Gastrocnemius medialis (tissue), 4 donors: ENCODE measurements around the gene ATP6V1F. TPM values are rescaled to one million over a fixed set of nuclear protein-coding genes. Genes with fewer than 3 reads are reported as not detected.

Experiments
- ATAC-seq, 2 donors: fragments of 150-250 bp; one replicate each; pipeline ENCODE4 v1.9.1; 2016
- DNase-seq, 2 donors: peaks; one replicate each; pipeline ENCODE4 v3.0.0-alpha.2; 2019
- H3K27ac ChIP-seq, 4 donors: fragments of 200-600 bp; sonication (generic); 1 replicate in 1 of 4; 2 replicates in 3 of 4; pipeline ENCODE4 v1.5.1; 2016 to 2018; ENCODE audit warnings: mild to moderate bottlenecking in 2 of 4, moderate library complexity in 1 of 4
- H3K27me3 ChIP-seq, 3 donors: fragments of 200-600 bp; sonication (generic) in 2 of 3; 1 replicate in 1 of 3; 2 replicates in 2 of 3; pipeline versions ENCODE4 v1.5.1 to v1.6.0; 2016 to 2019; ENCODE audit warnings: mild to moderate bottlenecking in 1 of 3, moderate library complexity in 1 of 3
- H3K36me3 ChIP-seq, 2 donors: fragments of 200-600 bp; sonication (generic) in 1 of 2; one replicate each; pipeline ENCODE4 v1.5.1; 2017 to 2018
- H3K4me1 ChIP-seq, 2 donors: fragments of 200-600 bp; sonication (generic) in 1 of 2; one replicate each; pipeline ENCODE4 v1.5.1; 2016 to 2017; ENCODE audit warnings: mild to moderate bottlenecking in 2 of 2
- H3K4me3 ChIP-seq, 4 donors: fragments of 200-600 bp; sonication (generic) in 3 of 4; 1 replicate in 1 of 4; 2 replicates in 3 of 4; pipeline ENCODE4 v1.5.1; 2016 to 2019; ENCODE audit warnings: mild to moderate bottlenecking in 2 of 4
- H3K9me3 ChIP-seq, 3 donors: fragments of 200-600 bp; sonication (generic) in 2 of 3; 1 replicate in 1 of 3; 2 replicates in 2 of 3; pipeline ENCODE4 v1.5.1; 2016 to 2019
- CTCF ChIP-seq, 5 experiments: fragments of 450-650 bp in 3 of 5; fragments of 200-600 bp in 2 of 5; sonication (generic) in 2 of 5; IDR thresholded peaks in 4 of 5; conservative IDR thresholded peaks in 1 of 5; 1 replicate in 4 of 5; 2 replicates in 1 of 5; pipeline ENCODE4 v1.5.1; 2016 to 2019; ENCODE audit warnings: antibody characterized with exemption in 5 of 5, mild to moderate bottlenecking in 3 of 5, moderate library complexity in 3 of 5
- POLR2A ChIP-seq, 2 donors: fragments of 450-650 bp; IDR thresholded peaks; one replicate each; pipeline ENCODE4 v1.6.1; 2017; ENCODE audit warnings: antibody characterized with exemption in 2 of 2, mild to moderate bottlenecking in 2 of 2, moderate library complexity in 2 of 2
- in situ Hi-C, 4 donors: fragments of 200-750 bp; cut with MboI; loops; one replicate each; pipeline versions ENCODE4 v1.15.0 to v1.8.0; 2017; ENCODE audit warnings: low sequenced_read_pairs in 4 of 4
- intact Hi-C: fragments of 100-400 bp; cut with DNase I; formaldehyde crosslinking; loops from one replicate; pipeline ENCODE4 v1.15.1; 2023; ENCODE audit warnings: low total_unique reads
- total RNA-seq, 4 donors: library from RNA; depleted of rRNA; stranded (reverse); fragments of >200 nt; gene quantifications; one replicate each; pipeline versions ENCODE4 v1.1.0 to v1.2.3, GENCODE V29; 2016

ATP6V1F gene
- total RNA-seq, 4 donors from 2014 or later: 79.3 to 99.2 (median 82.3) TPM

- no peak overlapping the region for H3K4me3 ChIP-seq
- intact Hi-C loops: no loop called here
- H3K36me3 ChIP-seq: peaks cover 0 to 97% of the 10 kb centered on the region in 2 donors
These were observed 22.9 kb upstream of the ATP6V1F start for GRCh38 chr7:128839751-128840177.

GRCh38 chr7:128840326-128841170, 22.1 kb upstream of the ATP6V1F start:
- no peak for ATAC-seq
- intact Hi-C loops: no loop called here
- DNase-seq: peak in 1 of 2 donors; percentile 20
- Histone ChIP-seq H3K4me1 (peaks cover 36 to 48% of the 10 kb centered on the region in 2 donors), H3K27ac (peak overlapping the region; percentile 92 to 99 (median 98)), H3K4me3 (no peak overlapping the region), H3K36me3 (peaks cover 0 to 98% of the 10 kb centered on the region in 2 donors), H3K27me3 (no peaks in the 10 kb centered on the region), H3K9me3 (no peaks in the 10 kb centered on the region)
- in situ Hi-C loops: no loop called here
- no peak for TF ChIP-seq CTCF (IDR thresholded peaks at IDR 0.05 in 4 of 5, conservative IDR thresholded peaks at IDR 0.05 in 1 of 5)
- no peak for TF ChIP-seq POLR2A (IDR thresholded peaks at IDR 0.05)

More at GRCh38 chr7:128839751-128840177, 22.9 kb upstream of the ATP6V1F start:
- no peaks in the 10 kb centered on the region for H3K27me3 ChIP-seq
- peak overlapping the region; percentile 92 to 99 (median 98) for H3K27ac ChIP-seq
- H3K4me1 ChIP-seq: peaks cover 44 to 54% of the 10 kb centered on the region in 2 donors
- TF ChIP-seq POLR2A (IDR thresholded peaks at IDR 0.05) (no peak), CTCF (IDR thresholded peaks at IDR 0.05 in 4 of 5, conservative IDR thresholded peaks at IDR 0.05 in 1 of 5) (no peak)
- in situ Hi-C loops: no loop called here
- no peak for ATAC-seq
- peak in 1 of 2 donors; percentile 36 for DNase-seq
- no peaks in the 10 kb centered on the region for H3K9me3 ChIP-seq

GRCh38 chr7:128841171-128841690, 21.4 kb upstream of the ATP6V1F start:
- H3K4me1 ChIP-seq: peaks cover 29 to 41% of the 10 kb centered on the region in 2 donors
- H3K27ac ChIP-seq: peak overlapping the region; percentile 92 to 99 (median 98)
- peak in 1 of 2 donors; percentile 70 for DNase-seq
- no peak for TF ChIP-seq POLR2A (IDR thresholded peaks at IDR 0.05)
- no peak for TF ChIP-seq CTCF (IDR thresholded peaks at IDR 0.05 in 4 of 5, conservative IDR thresholded peaks at IDR 0.05 in 1 of 5)
- no peak overlapping the region for H3K4me3 ChIP-seq
- in situ Hi-C loops: no loop called here
- intact Hi-C loops: no loop called here
- H3K27me3 ChIP-seq: no peaks in the 10 kb centered on the region
- no peak for ATAC-seq
- peaks cover 0 to 98% of the 10 kb centered on the region in 2 donors for H3K36me3 ChIP-seq
- H3K9me3 ChIP-seq: no peaks in the 10 kb centered on the region

- H3K27ac ChIP-seq: peak overlapping the region; percentile 92 to 99 (median 98)
- in situ Hi-C loops: no loop called here
- H3K9me3 ChIP-seq: no peaks in the 10 kb centered on the region
- no peak overlapping the region for H3K4me3 ChIP-seq
- DNase-seq (peak in 1 of 2 donors; percentile 83), ATAC-seq (peak; percentile 10 to 15)
- peaks cover 0 to 98% of the 10 kb centered on the region in 2 donors for H3K36me3 ChIP-seq
- H3K4me1 ChIP-seq: peaks cover 21 to 32% of the 10 kb centered on the region in 2 donors
- intact Hi-C loops: loop anchor here (2.0 kb wide), 1 partner anchor 21 kb away; the partner anchor contains the start of gene ATP6V1F
- TF ChIP-seq CTCF (IDR thresholded peaks at IDR 0.05 in 4 of 5, conservative IDR thresholded peaks at IDR 0.05 in 1 of 5): peak; percentile 51 to 89 (median 85)
- TF ChIP-seq POLR2A (IDR thresholded peaks at IDR 0.05): peak in 1 of 2 donors; percentile 6
- H3K27me3 ChIP-seq: no peaks in the 10 kb centered on the region
These were observed 20.6 kb upstream of the ATP6V1F start for GRCh38 chr7:128841921-128842673.
